Epithelial cell of prostate (primary cell): ENCODE data around the gene NABP2.

Experiments used
- DNase-seq: peaks from one replicate; pipeline ENCODE4 v3.0.0-alpha.2; 2011; ENCODE audit warnings: low read depth, low spot score
- H3K27ac ChIP-seq: fragments of 450-650 bp; 2 replicates; pipeline ENCODE4 v1.5.1; 2017; ENCODE audit warnings: mild to moderate bottlenecking

NABP2 gene

DNA sequence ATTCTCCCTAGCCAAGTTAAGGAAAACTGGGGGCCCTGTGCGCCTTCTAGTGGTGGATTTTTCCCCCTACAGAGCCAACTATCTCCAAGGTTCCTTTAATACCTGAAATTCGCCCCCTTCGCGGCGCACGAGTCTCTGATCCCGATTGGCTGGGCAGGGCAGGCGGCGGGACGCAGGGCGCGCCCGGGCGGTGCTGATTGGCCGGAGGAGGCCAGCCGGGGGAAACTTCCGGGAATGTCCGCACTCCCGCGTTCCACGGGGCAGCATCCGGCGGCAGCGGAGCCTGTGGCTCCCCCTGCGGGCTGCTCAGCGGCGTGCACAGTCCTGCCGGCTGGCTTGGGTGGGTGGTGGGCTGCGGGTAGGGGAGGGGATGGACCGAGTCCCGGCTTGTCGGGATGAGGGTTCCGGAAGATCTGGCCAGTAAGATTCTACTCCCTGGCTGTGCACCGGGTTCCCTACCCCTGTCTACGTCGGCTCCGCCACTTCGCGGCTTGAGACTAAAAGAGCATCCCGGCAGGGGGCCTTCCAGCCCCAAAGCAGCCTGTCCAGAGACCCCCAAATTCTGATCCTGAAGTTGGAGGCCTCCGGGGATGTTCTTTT is at the start of gene NABP2:
TSS of gene NABP2 (plus strand) at position 241 of the 600 bp plus-strand sequence. CDS start 515 bp downstream, outside the sequence.
- peak within 1 kb of the TSS; percentile 55 for H3K27ac ChIP-seq
- DNase-seq = peak; percentile 72

GRCh38 chr12:56178347-56178746 is 45.8 kb upstream of the NABP2 start:
- H3K27ac ChIP-seq = no peak overlapping the region
- DNase-seq = no peak

DNA sequence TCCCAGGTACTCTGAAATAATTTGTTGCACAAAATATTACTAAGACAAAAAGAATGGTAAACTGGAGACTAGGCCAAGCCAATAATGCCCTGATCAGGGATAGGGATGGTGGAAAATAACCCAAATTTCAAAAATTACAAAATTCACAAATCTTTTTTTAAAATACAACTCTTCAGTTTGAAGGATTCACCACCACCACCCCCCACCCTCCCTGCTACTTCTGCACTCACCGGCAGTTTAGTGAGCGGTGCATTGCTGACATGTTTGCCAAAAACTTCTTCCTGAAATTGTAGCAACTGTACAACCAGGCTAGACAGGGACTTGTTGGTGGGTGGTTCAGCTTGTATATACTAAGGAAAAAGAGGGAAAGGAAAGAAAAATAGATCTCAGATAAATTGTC is 37.2 kb upstream of the NABP2 start:
- H3K27ac ChIP-seq = no peak overlapping the region
- no peak for DNase-seq

DNA sequence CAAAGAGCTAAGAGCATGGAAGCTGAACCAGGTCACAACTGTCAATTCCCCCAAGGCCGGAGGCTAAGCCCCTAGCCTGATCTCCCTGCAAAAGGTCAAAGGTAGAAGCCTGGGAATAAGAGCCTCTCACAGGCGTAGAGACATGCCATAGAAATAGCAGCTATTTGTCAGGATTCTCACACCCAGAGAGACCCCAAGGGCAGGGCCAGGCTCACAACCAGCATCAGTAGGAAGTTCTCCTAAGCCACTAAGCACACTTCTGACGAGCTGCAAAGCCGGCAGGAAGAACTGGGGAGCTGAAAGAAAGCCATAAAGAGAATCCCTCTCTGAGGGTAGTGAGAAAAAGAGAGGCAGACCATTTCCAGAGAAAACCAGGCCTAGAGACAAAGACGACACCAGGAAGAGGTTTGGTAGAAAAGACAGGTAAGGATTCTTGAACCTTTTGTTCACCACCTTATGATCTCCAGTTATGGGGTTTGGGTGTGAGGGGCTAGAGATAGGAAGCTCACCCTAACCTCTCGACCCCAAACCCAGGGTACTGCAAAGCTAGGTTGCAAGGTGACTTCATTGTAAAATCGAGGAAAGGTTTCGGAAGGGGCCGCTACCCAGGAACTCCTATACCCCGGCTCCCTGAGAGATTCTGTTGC is 35.9 kb upstream of the NABP2 start:
- H3K27ac ChIP-seq = peak overlapping the region; percentile 91
- no peak for DNase-seq

- peak overlapping the region; percentile 91 for H3K27ac ChIP-seq
- DNase-seq = no peak
Observed at GRCh38 chr12:56188778-56189098, 35.4 kb upstream of the NABP2 start.

- H3K27ac ChIP-seq = peak within 1 kb of the TSS; percentile 91
- peak; percentile 10 for DNase-seq
Observed at GRCh38 chr12:56189099-56189917, 34.8 kb upstream of the NABP2 start, which contains the start of gene SMARCC2. Gene SMARCC2, minus strand, starts transcription at chr12:56189483. Its CDS starts 22 bp downstream, at chr12:56189461.

- H3K27ac ChIP-seq = peak overlapping the region; percentile 91
- DNase-seq = peak; percentile 18
Observed at GRCh38 chr12:56189918-56190694, 34.0 kb upstream of the NABP2 start.

DNA sequence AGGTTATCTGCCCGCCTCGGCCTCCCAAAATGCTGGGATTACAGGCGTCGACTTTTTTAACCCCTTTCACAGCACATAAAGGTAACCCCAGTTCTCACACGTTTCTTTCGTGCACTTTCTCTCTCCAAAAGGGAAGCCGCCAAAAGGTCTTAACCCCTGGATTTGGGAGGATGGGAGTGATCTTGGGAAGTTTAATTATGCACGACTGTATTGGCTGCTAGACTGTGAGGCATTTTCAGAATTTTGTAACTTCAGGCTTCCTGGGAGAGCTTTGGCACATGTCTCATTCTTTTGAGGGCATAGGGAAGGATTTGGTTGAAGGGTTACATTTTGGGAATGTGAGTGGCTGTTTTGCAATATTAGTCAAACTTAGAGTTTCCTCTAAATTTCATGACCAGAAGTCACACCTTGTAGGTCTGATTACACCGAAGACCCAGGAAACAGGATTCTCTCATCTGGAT is 33.4 kb upstream of the NABP2 start:
- DNase-seq = no peak
- peak overlapping the region; percentile 91 for H3K27ac ChIP-seq

GRCh38 chr12:56192582-56192981 is 31.6 kb upstream of the NABP2 start:
- H3K27ac ChIP-seq = no peak overlapping the region
- no peak for DNase-seq

DNA sequence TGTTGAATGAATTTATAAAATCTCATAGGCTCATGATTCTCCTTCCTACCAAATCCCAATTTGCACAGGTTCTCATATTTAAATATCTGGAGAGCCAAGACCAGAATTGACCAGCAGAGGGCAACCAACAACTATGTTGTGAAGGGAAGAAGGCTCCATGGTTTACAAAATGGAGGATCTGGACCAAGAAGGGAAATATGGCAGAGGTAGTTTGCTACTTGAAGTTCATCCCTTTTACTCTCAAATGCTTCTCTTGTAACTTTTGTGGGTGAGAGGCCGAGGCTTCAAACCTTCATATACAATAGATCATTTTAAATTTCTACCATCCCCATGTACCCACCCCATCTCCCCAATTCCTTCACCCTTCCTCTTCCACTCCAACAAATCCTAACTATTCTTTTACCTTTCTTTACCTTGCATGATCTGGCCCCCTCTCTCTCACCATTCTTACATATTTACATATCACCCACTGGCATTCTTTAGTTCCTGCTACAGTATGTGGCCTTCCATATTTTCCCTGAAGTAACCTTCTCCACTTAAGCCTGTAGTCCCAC is 31.0 kb upstream of the NABP2 start:
- no peak overlapping the region for H3K27ac ChIP-seq
- peak; percentile 24 for DNase-seq

DNA sequence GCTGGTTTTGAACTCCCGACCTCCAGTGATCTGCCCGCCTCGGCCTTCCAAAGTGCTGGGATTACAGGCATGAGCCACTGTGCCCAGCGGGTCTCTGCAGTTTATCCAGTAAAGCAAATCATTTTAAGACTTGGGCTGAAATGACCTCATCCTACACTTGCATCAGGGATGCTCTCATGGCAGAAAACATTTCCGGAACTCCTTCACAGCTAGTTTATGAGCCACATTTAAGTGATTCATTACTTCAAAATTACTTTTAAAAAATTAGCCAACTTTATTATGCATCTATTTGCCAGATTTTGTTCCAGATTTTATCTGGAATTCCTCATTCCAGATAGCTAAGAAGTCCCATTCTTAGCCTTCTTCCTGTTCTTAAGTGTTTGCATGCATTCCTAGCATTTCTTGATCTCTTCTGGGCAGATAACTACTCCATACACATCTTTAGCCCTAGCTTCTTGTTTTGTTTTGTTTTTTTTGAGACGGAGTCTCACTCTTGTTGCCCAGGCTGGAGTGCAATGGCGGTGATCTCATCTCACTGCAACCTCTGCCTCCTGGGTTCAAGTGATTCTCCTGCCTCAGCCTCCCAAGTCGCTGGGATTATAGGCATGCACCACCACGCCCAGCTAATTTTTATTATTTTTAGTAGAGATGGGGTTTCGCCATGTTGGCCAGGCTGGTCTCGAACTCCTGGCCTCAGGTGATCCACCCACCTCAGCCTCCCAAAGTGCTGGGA is 27.2 kb upstream of the NABP2 start:
- DNase-seq = peak; percentile 27
- H3K27ac ChIP-seq = peak overlapping the region; percentile 48

DNA sequence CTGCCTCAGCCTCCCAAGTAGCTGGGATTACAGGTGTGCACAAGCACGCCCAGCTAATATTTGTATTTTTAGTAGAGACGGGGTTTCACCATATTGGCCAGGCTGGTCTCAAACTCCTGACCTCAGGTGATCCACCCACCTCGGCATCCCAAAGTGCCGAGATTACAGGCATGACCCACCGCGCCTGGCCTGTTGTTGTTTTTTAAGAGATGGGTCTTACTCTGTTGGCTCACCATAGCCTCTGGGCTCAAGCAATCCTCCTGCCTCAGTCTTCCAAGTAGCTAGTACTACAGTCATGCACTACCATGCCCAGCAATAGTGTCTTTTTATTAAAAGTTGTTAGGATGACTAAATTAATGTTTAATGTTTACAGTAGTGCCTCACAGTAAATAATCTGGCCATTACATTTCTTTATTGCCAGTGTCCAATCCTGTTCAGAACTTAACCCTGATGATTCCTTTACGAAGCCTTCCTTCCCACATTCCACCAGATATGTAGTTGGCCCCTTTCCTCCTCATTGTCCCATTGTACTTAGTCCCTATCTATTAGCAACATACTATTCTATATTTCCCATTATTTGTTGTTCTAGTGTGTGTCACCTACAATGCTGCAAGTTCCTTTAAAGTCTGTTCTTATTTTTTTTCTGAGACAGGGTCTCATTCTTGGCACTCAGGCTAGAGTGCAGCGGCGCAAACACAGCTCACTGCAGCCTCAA is 26.1 kb upstream of the NABP2 start:
- DNase-seq = no peak

GRCh38 chr12:56198836-56199235 is 25.3 kb upstream of the NABP2 start:
- H3K27ac ChIP-seq = no peak overlapping the region
- DNase-seq = no peak

More for the DNA sequence above, 26.1 kb upstream of the NABP2 start:
- no peak overlapping the region for H3K27ac ChIP-seq

DNA sequence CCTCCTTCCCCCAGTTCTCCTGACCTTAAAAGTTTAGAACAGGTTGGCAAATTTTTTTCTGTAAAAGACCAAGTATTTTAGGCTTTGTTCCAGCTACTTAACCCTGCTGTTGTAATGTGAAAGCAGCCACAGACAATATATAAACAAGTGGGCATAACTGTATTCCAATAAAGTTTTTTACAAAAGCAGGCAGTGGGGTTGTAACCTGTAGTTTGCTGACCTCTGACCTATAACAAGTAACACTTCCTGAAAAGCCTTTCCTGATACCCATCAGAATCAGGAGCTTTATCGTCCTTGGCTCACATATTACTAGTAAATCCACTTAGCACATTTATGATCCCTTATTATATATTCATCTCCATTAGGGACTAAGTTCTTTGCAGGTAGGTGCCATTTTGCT is 21.8 kb upstream of the NABP2 start:
- no peak for DNase-seq
- no peak overlapping the region for H3K27ac ChIP-seq

DNA sequence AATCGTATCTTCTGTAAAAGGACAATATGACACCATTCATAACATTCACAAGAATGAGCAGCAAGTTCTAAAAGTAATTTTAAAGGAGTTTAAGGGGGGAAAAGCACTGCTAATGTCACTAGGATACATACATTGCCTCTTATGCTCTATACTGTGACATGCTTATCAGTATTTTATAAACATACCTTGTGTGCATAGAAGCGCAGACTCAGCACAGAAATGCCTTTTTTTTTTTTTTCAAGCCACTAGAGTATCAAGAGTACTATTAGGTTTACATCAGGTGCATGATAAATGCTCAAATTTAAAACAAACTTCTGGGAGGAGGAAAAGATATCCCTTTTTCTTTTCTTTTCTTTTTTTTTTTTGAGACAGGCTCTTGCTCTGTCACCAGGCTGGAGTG is 21.3 kb upstream of the NABP2 start:
- H3K27ac ChIP-seq = no peak overlapping the region
- DNase-seq = no peak

GRCh38 chr12:56204275-56204674 is 19.9 kb upstream of the NABP2 start:
- no peak overlapping the region for H3K27ac ChIP-seq
- DNase-seq = no peak

GRCh38 chr12:56205445-56205844 is 18.7 kb upstream of the NABP2 start:
- DNase-seq = no peak
- no peak overlapping the region for H3K27ac ChIP-seq

DNA sequence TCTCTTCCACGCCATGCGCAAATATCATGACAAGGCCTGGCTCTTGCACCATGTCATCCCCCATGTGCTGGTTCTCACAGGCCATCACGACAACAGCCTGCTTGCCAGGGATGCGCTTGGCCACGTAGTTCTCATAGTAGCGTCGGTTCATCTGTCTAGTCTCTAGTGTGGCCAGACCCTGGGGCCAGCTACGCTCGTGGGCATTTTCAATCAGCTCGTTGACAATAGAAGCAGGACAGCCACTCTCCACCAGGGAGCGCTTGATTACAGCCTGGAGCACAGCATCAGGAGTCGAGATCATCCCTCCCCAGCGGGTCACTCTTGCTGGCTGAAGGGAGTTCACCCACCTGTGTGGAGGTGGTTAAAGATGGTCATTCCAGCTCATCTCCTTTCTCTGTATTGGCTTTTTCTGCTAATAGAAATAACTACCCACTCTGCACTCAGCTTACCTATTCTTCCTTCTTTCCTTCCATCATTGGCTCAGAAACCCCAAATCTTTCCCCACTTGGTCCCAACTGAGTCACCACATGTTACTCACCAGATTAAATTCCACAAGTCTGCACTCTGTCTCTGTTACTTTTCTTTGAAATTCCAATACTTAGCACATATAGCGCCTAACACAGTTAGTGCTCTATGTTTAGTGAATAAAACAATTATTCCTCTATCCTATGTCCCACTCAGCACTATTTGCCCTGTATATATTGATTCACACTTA is 17.5 kb upstream of the NABP2 start:
- H3K27ac ChIP-seq = no peak overlapping the region
- no peak for DNase-seq
